Daoy (cell line): ENCODE measurements around the gene DHX57. TPM values are rescaled to one million over a fixed set of nuclear protein-coding genes. Genes with fewer than 3 reads are reported as not detected.

Source experiments
- DNase-seq: peaks from one replicate; pipeline ENCODE4 v3.0.0-alpha.2; 2015; ENCODE audit warnings: low read depth
- total RNA-seq: library from RNA; depleted of rRNA; stranded (reverse); fragments of >200 nt; shearing (Covaris generic); gene quantifications from 2 replicates; pipeline ENCODE4 v1.2.3, GENCODE V29; 2014; rRNA removed

DHX57 gene
- total RNA-seq, result 19.3 and 44.3 TPM in 2 replicates

- DNase-seq, result peak; percentile 89
These were observed at the start of gene DHX57, which contains the start of gene MORN2 for GRCh38 chr2:38875576-38876367. DHX57 (minus strand) TSS chr2:38875934; CDS start chr2:38868405, 7,529 bp downstream. MORN2 (plus strand) TSS chr2:38875976.

GRCh38 chr2:38922902-38923301 lies 47.2 kb upstream of the DHX57 start:
- no peak for DNase-seq

GRCh38 chr2:38922389-38922788 lies 46.7 kb upstream of the DHX57 start:
- no peak for DNase-seq

- DNase-seq, result no peak
These were observed 36.9 kb upstream of the DHX57 start for GRCh38 chr2:38912619-38913018.

GRCh38 chr2:38911191-38911590 lies 35.5 kb upstream of the DHX57 start:
- DNase-seq, result no peak

GRCh38 chr2:38909872-38910271 lies 34.1 kb upstream of the DHX57 start:
- DNase-seq, result no peak

GRCh38 chr2:38907743-38908562 lies 32.2 kb upstream of the DHX57 start:
- DNase-seq, result peak; percentile 15

- no peak for DNase-seq
These were observed 31.5 kb upstream of the DHX57 start for GRCh38 chr2:38907242-38907641.

GRCh38 chr2:38905251-38905650 lies 29.5 kb upstream of the DHX57 start:
- DNase-seq, result no peak

GRCh38 chr2:38900726-38901125 lies 25.0 kb upstream of the DHX57 start:
- no peak for DNase-seq

- DNase-seq, result peak; percentile 16
These were observed 22.5 kb upstream of the DHX57 start for GRCh38 chr2:38898256-38898655.

- no peak for DNase-seq
These were observed 17.1 kb upstream of the DHX57 start for GRCh38 chr2:38892819-38893218.

GRCh38 chr2:38889575-38889974 lies 13.8 kb upstream of the DHX57 start, which contains the start of gene ARHGEF33:
ARHGEF33 (plus strand) TSS chr2:38889875; CDS start chr2:38919448, 29,573 bp downstream.
- DNase-seq, result no peak

GRCh38 chr2:38889045-38889444 lies 13.3 kb upstream of the DHX57 start:
- no peak for DNase-seq

- no peak for DNase-seq
These were observed 12.3 kb upstream of the DHX57 start for GRCh38 chr2:38887902-38888554.

- no peak for DNase-seq
These were observed 11.6 kb upstream of the DHX57 start for GRCh38 chr2:38887347-38887746.

GRCh38 chr2:38886063-38886462 lies 10.3 kb upstream of the DHX57 start:
- DNase-seq, result no peak

- no peak for DNase-seq
These were observed 673 bp upstream of the DHX57 start for GRCh38 chr2:38876407-38876806.

- DNase-seq, result no peak
These were observed 533 bp downstream of the DHX57 start for GRCh38 chr2:38875227-38875575.

GRCh38 chr2:38873763-38874162 lies 2.0 kb downstream of the DHX57 start:
- no peak for DNase-seq

GRCh38 chr2:38871432-38871831 lies 4.3 kb downstream of the DHX57 start:
- no peak for DNase-seq

- no peak for DNase-seq
These were observed 8.8 kb downstream of the DHX57 start for GRCh38 chr2:38866773-38867443.
